K562 (cell line): ENCODE results near the gene RHEB. TPM values are rescaled to one million over a fixed set of nuclear protein-coding genes. Genes with fewer than 3 reads are reported as not detected.

ENCODE experiments used
- ATAC-seq: fragments of 200-7000 bp; cut with Tn5 transposase; 3 replicates; pipeline ENCODE4 v1.9.1; 2020; ENCODE audit warnings: moderate library complexity
- BruUV-seq: library from RNA; stranded (reverse); fragments of 400-500 nt; replicated peaks from 2 replicates; lab custom pipeline; 2021; lab: Mats Ljungman, UMichigan
- CTCF ChIA-PET: fragments of 300-600 bp; formaldehyde crosslinking; extraction: SDS; loops from one replicate; lab custom pipeline; 2021; ENCODE audit warnings: low intra/inter-chr PET ratio; lab: Yijun Ruan, JAX
- POLR2A ChIA-PET: fragments of 300-600, 350-650 bp; sonication (Branson Sonifier 250); formaldehyde crosslinking; extraction: SDS; loops from one replicate; lab custom pipeline; 2021; ENCODE audit warnings: antibody characterized with exemption, inconsistent platforms; lab: Yijun Ruan, JAX
- DNase-seq, 4 experiments: peaks; one replicate each; pipeline versions ENCODE4 v3.0.0 to v3.0.0-alpha.2; 2011 to 2018; ENCODE audit warnings: low spot score in 3 of 4, mixed read lengths in 3 of 4; ENCODE audit errors: extremely low read depth in 1 of 4
- FAIRE-seq: peaks from 2 replicates; lab custom pipeline; 2011; peaks lifted over from hg19 to GRCh38; lab: Jason Lieb, UNC
- H2AFZ ChIP-seq: 2 replicates; pipeline ENCODE4 v1.6.0; 2011; ENCODE audit warnings: low read depth, low read length, control low read depth, inconsistent platforms
- H3K27ac ChIP-seq: fragments of 200-600 bp; 3 replicates; pipeline ENCODE4 v1.8.0; 2011; ENCODE audit warnings: low read depth, mild to moderate bottlenecking, control low read depth, inconsistent platforms, low read length, moderate library complexity, mixed read lengths; ENCODE audit errors: extremely low read depth
- H3K27me3 ChIP-seq, 2 experiments: fragments of 300-600 bp in 1 of 2; 2 replicates in 1 of 2; 3 replicates in 1 of 2; pipeline versions ENCODE4 v1.6.0 to v1.8.0; 2011; ENCODE audit warnings: inconsistent platforms in 2 of 2, low read length in 2 of 2, mild to moderate bottlenecking in 1 of 2, mixed read lengths in 1 of 2, moderate library complexity in 1 of 2; ENCODE audit not compliant: control insufficient read depth in 2 of 2, insufficient read depth in 2 of 2
- H3K36me3 ChIP-seq: fragments of 300-600 bp; 3 replicates; pipeline ENCODE4 v1.8.0; 2011; ENCODE audit warnings: mild to moderate bottlenecking, low read length, inconsistent platforms; ENCODE audit not compliant: control insufficient read depth, insufficient read depth
- H3K4me1 ChIP-seq, 2 experiments: fragments of 200-600 bp in 1 of 2; replicated peaks in 1 of 2; 2 replicates in 1 of 2; 3 replicates in 1 of 2; pipeline versions ENCODE4 v1.5.1 to v1.8.0; 2011; ENCODE audit warnings: inconsistent platforms in 2 of 2, low read length in 2 of 2, mild to moderate bottlenecking in 1 of 2, mixed read lengths in 1 of 2, moderate library complexity in 1 of 2; ENCODE audit not compliant: control insufficient read depth in 2 of 2, insufficient read depth in 2 of 2
- H3K4me2 ChIP-seq: 2 replicates; pipeline ENCODE4 v1.6.1; 2011; ENCODE audit warnings: low read length, control low read depth, inconsistent platforms, mixed read lengths; ENCODE audit not compliant: insufficient read depth
- H3K4me3 ChIP-seq: fragments of 200-600 bp; sonication (generic), shearing (Covaris generic); 2 replicates; pipeline ENCODE4 v1.5.1; 2016; ENCODE audit warnings: control low read depth, inconsistent platforms
- H3K79me2 ChIP-seq: fragments of 200-600 bp; 3 replicates; pipeline ENCODE4 v1.8.0; 2011; ENCODE audit warnings: low read length, inconsistent platforms; ENCODE audit not compliant: control insufficient read depth, insufficient read depth
- H3K9ac ChIP-seq, 2 experiments: 2 replicates each; pipeline versions ENCODE4 v1.6.0 to v1.6.1; 2011; ENCODE audit warnings: low read depth in 2 of 2, low read length in 2 of 2, control low read depth in 1 of 2, inconsistent platforms in 1 of 2, mild to moderate bottlenecking in 1 of 2, mixed read lengths in 1 of 2; ENCODE audit not compliant: insufficient read depth in 1 of 2
- H3K9me1 ChIP-seq: one replicate; pipeline ENCODE4 v1.6.0; 2011; ENCODE audit warnings: inconsistent platforms, mild to moderate bottlenecking, low read length, moderate library complexity; ENCODE audit not compliant: control insufficient read depth, insufficient read depth
- H3K9me3 ChIP-seq: replicated peaks from 2 replicates; pipeline ENCODE4 v1.5.1; 2011; ENCODE audit warnings: low read depth, low read length, inconsistent platforms; ENCODE audit not compliant: control insufficient read depth, insufficient read depth
- H4K20me1 ChIP-seq: replicated peaks from 2 replicates; pipeline ENCODE4 v1.6.1; 2011; ENCODE audit warnings: low read length, inconsistent platforms, mixed read lengths; ENCODE audit not compliant: control insufficient read depth, insufficient read depth
- LEF1 ChIP-seq: fragments of 450-650 bp; IDR thresholded peaks from 2 replicates; pipeline ENCODE4 v1.6.1; 2016; ENCODE audit warnings: mild to moderate bottlenecking
- RFX1 ChIP-seq: fragments of 450-650 bp; IDR thresholded peaks from 2 replicates; pipeline ENCODE4 v1.6.1; 2016; ENCODE audit warnings: mild to moderate bottlenecking, moderate library complexity
- SP2 ChIP-seq: IDR thresholded peaks from 2 replicates; pipeline ENCODE4 v1.6.1; 2011; ENCODE audit warnings: mild to moderate bottlenecking, low read depth, low read length, moderate library complexity; ENCODE audit not compliant: poor library complexity, severe bottlenecking; ENCODE audit errors: extremely low read depth
- TRIM24 ChIP-seq, 2 experiments: fragments of 450-650 bp; IDR thresholded peaks; 2 replicates each; pipeline ENCODE4 v1.6.1; 2016
- ZBTB7A ChIP-seq: IDR thresholded peaks from 2 replicates; pipeline ENCODE4 v1.6.1; 2011; ENCODE audit warnings: low read depth, mild to moderate bottlenecking, low read length, moderate library complexity, borderline replicate concordance; ENCODE audit not compliant: control insufficient read depth
- ZNF263 ChIP-seq: sonication (generic); formaldehyde crosslinking; IDR thresholded peaks from 2 replicates; pipeline ENCODE4 v1.8.0; 2022; ENCODE audit warnings: mild to moderate bottlenecking, missing genetic modification reagents, borderline replicate concordance
- ZNF589 ChIP-seq: fragments of 200-800 bp; sonication (Bioruptor generic); IDR thresholded peaks from 2 replicates; pipeline ENCODE4 v1.6.1; 2016; ENCODE audit warnings: low read depth, missing genetic modification characterization, missing compliant biosample characterization
- WGBS: fragments of 100-300 bp; shearing (Covaris generic); methylation state at CpG from one replicate; pipeline ENCODE4 v1.1.6; 2016; ENCODE audit warnings: low coverage, mixed read lengths; ENCODE audit not compliant: insufficient coverage; ENCODE audit errors: missing lambda C conversion rate; 5-methylcytosine and 5-hydroxymethylcytosine counted together
- in situ Hi-C: fragments of 300-500 bp; cut with MboI; formaldehyde crosslinking; loops from 4 replicates; pipeline ENCODE4 v1.15.0; 2018; ENCODE audit warnings: inconsistent platforms, mixed read lengths
- intact Hi-C: fragments of 100-400 bp; cut with micrococcal nuclease; formaldehyde crosslinking; loops from 2 replicates; pipeline ENCODE4 v1.14.2; 2022
- polyA plus RNA-seq, 8 experiments: library from polyadenylated mRNA; depleted of rRNA in 4 of 8; stranded (reverse) in 5 of 8; unstranded in 3 of 8; fragments of >200 nt; fragmentation: Nextera tagmentation in 2 of 8; fragmentation: Illumina TruSeq in 1 of 8; extraction: Ambion mirVana in 2 of 8; extraction: Trizol in 1 of 8; gene quantifications; 2 replicates each; pipeline versions ENCODE4 v1.2.1 to v1.2.3, GENCODE V29; 2011 to 2014; ENCODE audit warnings: inconsistent platforms in 1 of 8, missing spikeins in 1 of 8
- total RNA-seq, 7 experiments: library from RNA; depleted of rRNA in 6 of 7; stranded (reverse); fragments of >200 nt in 6 of 7; fragmentation: Illumina TruSeq in 2 of 7; extraction: Trizol in 2 of 7; gene quantifications; 2 replicates each; pipeline versions ENCODE4 v1.2.1 to v1.2.3, GENCODE V29; 2011 to 2021; ENCODE audit warnings: low replicate concordance in 1 of 7
- TF ChIP-seq, protein P1 (sequence below), 3 experiments: IDR thresholded peaks in 2 of 3; conservative IDR thresholded peaks in 1 of 3; 2 replicates each; pipeline ENCODE4 v1.5.1; 2011 to 2012; ENCODE audit warnings: low read length in 3 of 3, mild to moderate bottlenecking in 3 of 3, control low read depth in 2 of 3, improper control_type of control experiment in 1 of 3, inconsistent platforms in 1 of 3, low read depth in 1 of 3, mixed read lengths in 1 of 3, moderate library complexity in 1 of 3; ENCODE audit not compliant: insufficient read depth in 2 of 3

The RHEB gene
- total and polyA plus RNA-seq, 9 of the 15 experiments (the other 6 are each of a cell fraction or from before 2014, with no cell fraction given), result 28.5 to 249 (median 182) TPM

GRCh38 chr7:151432658-151433521 lies 86.8 kb downstream of the RHEB start:
- CTCF ChIA-PET, result interaction anchor here (0.6 kb wide), 1 partner anchor 16 kb away, joined by 3 read pairs; no protein-coding TSS in a partner anchor

More at GRCh38 chr7:151432658-151433521, 86.8 kb downstream of the RHEB start:
- H3K9me3 ChIP-seq, result no peaks in the 10 kb centered on the region
- TF ChIP-seq ZNF263 (CRISPR knock-in tag) (0 out of 2 replicates have a peak, but pooled peaks have one; percentile 14), TRIM24 (IDR thresholded peaks at IDR 0.05) (no peak), ZBTB7A (peak; percentile 41; the same call in 1 of the 2 replicates), LEF1 (no peak), SP2 (no peak), RFX1 (no peak), ZNF589 (CRISPR knock-in tag) (no peak)
- TF ChIP-seq, protein P1, sequence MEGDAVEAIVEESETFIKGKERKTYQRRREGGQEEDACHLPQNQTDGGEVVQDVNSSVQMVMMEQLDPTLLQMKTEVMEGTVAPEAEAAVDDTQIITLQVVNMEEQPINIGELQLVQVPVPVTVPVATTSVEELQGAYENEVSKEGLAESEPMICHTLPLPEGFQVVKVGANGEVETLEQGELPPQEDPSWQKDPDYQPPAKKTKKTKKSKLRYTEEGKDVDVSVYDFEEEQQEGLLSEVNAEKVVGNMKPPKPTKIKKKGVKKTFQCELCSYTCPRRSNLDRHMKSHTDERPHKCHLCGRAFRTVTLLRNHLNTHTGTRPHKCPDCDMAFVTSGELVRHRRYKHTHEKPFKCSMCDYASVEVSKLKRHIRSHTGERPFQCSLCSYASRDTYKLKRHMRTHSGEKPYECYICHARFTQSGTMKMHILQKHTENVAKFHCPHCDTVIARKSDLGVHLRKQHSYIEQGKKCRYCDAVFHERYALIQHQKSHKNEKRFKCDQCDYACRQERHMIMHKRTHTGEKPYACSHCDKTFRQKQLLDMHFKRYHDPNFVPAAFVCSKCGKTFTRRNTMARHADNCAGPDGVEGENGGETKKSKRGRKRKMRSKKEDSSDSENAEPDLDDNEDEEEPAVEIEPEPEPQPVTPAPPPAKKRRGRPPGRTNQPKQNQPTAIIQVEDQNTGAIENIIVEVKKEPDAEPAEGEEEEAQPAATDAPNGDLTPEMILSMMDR (IDR thresholded peaks at IDR 0.05 in 2 of 3, conservative IDR thresholded peaks at IDR 0.05 in 1 of 3; ENCODE audit: insufficient read depth in 2 of 3, low read depth in 1 of 3, low read length in 3 of 3), result peak in 2 of 3 experiments; percentile 35 to 40; a peak in 2 of 6 replicates
- intact Hi-C loops, result no loop called here
- WGBS, result 15% methylated on average over 14 of the region's 14 CpGs
- H3K9ac ChIP-seq, result 0 out of 4 replicates have a peak overlapping the region, but pooled peaks of 1 of the 2 experiments have one; percentile 5
- no peaks in the 10 kb centered on the region for H3K79me2 ChIP-seq
- H3K27ac ChIP-seq, result no peak overlapping the region
- BruUV-seq, result no TSS peak
- H3K27me3 ChIP-seq, result peaks cover 15 to 86% of the 10 kb centered on the region in 2 experiments; a peak in 4 of 5 replicates
- peak; percentile 49 for ATAC-seq
- H3K4me2 ChIP-seq, result no peak overlapping the region
- no peak for FAIRE-seq
- in situ Hi-C loops, result no loop called here
- no peak for DNase-seq
- H3K9me1 ChIP-seq, result no peaks in the 10 kb centered on the region
- no peak overlapping the region for H2AFZ ChIP-seq
- POLR2A ChIA-PET, result interaction anchor here (0.6 to 0.7 kb wide), 2 partner anchors 10 to 396 kb away, joined by 3 read pairs; no protein-coding TSS in a partner anchor
- H3K4me3 ChIP-seq, result no peak overlapping the region
- peaks cover 0 to 24% of the 10 kb centered on the region in 2 experiments; a peak in 3 of 5 replicates for H3K4me1 ChIP-seq
- peaks cover 8% of the 10 kb centered on the region; the same call in 1 of the 2 replicates for H4K20me1 ChIP-seq
- H3K36me3 ChIP-seq, result no peaks in the 10 kb centered on the region
